Erythroblast (primary cell): ENCODE data around the gene KLK12.

Source experiments
- GATA1 ChIP-seq: IDR thresholded peaks from 2 replicates; pipeline ENCODE4 v1.6.1; 2011; ENCODE audit warnings: low read depth, mild to moderate bottlenecking, control low read depth, low read length, moderate library complexity
- POLR2A ChIP-seq: IDR thresholded peaks from 2 replicates; pipeline ENCODE4 v1.6.1; 2011; ENCODE audit warnings: mild to moderate bottlenecking, low read length

DNA sequence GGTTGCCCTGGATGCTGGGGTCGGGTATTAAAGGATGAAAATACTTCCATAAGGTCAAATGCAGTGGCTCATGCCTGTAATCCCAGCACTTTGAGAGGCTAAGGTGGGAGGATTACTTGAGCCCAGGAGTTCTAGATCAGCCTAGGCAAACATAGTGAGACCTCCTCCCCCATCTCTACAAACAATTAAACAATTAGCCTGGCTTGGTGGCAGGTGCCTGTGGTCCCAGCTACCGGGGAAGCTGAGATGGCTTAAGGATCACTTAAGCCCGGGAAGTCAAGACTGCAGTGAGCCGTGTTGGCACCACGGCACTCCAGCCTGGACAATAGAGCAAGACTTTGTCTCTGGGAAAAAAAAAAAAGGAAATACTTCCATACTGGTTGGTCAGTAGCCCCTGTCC is 9.9 kb downstream of the KLK12 start:
- no peak for TF ChIP-seq POLR2A
- no peak for TF ChIP-seq GATA1
